ENCODE measurements around the gene ANKK1. TPM values are rescaled to one million over a fixed set of nuclear protein-coding genes. Genes with fewer than 3 reads are reported as not detected.

The ANKK1 gene
- total RNA-seq, 1 donor from 2014 or later, result not detected

GRCh38 chr11:113440816-113441215 is 53.2 kb downstream of the ANKK1 start:
- Mint-ChIP-seq H3K27me3 (peaks cover 16% of the 10 kb centered on the region), H3K4me1 (no peaks in the 10 kb centered on the region), H3K27ac (no peak overlapping the region), H3K4me3 (no peak overlapping the region), H3K36me3 (ENCODE audit: low read depth) (no peaks in the 10 kb centered on the region), H3K9me3 (no peaks in the 10 kb centered on the region)
- no peak for DNase-seq
- intact Hi-C loops (cut with micrococcal nuclease), result no loop called here

- Mint-ChIP-seq H3K4me3 (no peak overlapping the region), H3K36me3 (ENCODE audit: low read depth) (no peaks in the 10 kb centered on the region), H3K27me3 (peaks cover 18% of the 10 kb centered on the region), H3K27ac (no peak overlapping the region), H3K4me1 (peaks cover 4% of the 10 kb centered on the region), H3K9me3 (no peaks in the 10 kb centered on the region)
- DNase-seq, result no peak
- intact Hi-C loops (cut with micrococcal nuclease), result no loop called here
Observed at GRCh38 chr11:113444502-113445123, 57.0 kb downstream of the ANKK1 start.

- H3K9me3 Mint-ChIP-seq, result no peaks in the 10 kb centered on the region
- peaks cover 4% of the 10 kb centered on the region for H3K4me1 Mint-ChIP-seq
- DNase-seq, result no peak
- H3K27me3 Mint-ChIP-seq, result peaks cover 16% of the 10 kb centered on the region
- H3K4me3 Mint-ChIP-seq, result no peak overlapping the region
- H3K36me3 Mint-ChIP-seq (ENCODE audit: low read depth), result no peaks in the 10 kb centered on the region
- intact Hi-C loops (cut with micrococcal nuclease), result no loop called here
- no peak overlapping the region for H3K27ac Mint-ChIP-seq
Observed at GRCh38 chr11:113446112-113446511, 58.5 kb downstream of the ANKK1 start.

- Mint-ChIP-seq H3K27me3 (peaks cover 16% of the 10 kb centered on the region), H3K4me1 (peaks cover 4% of the 10 kb centered on the region), H3K4me3 (no peak overlapping the region), H3K27ac (no peak overlapping the region), H3K9me3 (no peaks in the 10 kb centered on the region), H3K36me3 (ENCODE audit: low read depth) (no peaks in the 10 kb centered on the region)
- no peak for DNase-seq
- intact Hi-C loops (cut with micrococcal nuclease), result no loop called here
Observed at GRCh38 chr11:113446938-113447337, 59.4 kb downstream of the ANKK1 start.

DNA sequence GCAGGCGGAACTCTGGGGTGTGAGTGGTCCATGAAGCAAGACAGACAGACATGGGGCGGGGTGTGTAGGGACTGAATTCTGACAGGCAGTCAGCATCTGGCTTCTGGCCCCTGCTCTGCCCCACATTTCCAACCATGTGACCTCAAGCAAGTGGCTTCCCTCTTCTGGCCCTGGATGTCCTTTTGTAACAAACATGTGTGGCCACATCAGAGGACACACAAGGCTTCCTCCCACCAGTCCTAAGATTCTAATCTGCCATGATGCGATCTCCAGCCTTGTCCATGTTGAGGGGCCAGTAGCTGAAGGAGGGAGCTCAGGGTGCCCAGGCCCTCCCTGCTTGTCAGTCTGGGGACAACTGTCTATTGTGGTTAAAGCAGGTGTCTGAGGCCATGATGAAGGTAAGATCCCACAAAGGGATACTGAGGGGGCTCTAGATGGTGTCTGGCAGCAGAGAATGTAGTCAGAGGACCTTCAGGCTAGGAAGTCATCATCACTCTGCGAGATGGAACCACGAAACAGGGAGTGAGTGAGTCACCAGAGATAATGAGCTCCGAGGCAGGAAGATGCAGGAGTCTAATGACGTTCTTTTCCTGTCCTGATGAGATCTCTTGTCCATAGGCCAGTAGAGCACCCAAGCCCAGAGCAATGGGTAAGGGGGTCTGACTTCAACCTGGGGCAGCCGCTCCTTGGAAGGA is 60.2 kb downstream of the ANKK1 start:
- Mint-ChIP-seq H3K27ac (no peak overlapping the region), H3K27me3 (peaks cover 9% of the 10 kb centered on the region), H3K9me3 (no peaks in the 10 kb centered on the region), H3K4me3 (no peak overlapping the region), H3K36me3 (ENCODE audit: low read depth) (no peaks in the 10 kb centered on the region), H3K4me1 (peaks cover 4% of the 10 kb centered on the region)
- intact Hi-C loops (cut with micrococcal nuclease), result no loop called here
- DNase-seq, result peak; percentile 57

- no peak for DNase-seq
- H3K4me1 Mint-ChIP-seq, result peaks cover 4% of the 10 kb centered on the region
- no peaks in the 10 kb centered on the region for H3K9me3 Mint-ChIP-seq
- no peak overlapping the region for H3K4me3 Mint-ChIP-seq
- H3K27me3 Mint-ChIP-seq, result peaks cover 6% of the 10 kb centered on the region
- intact Hi-C loops (cut with micrococcal nuclease), result no loop called here
- no peaks in the 10 kb centered on the region for H3K36me3 Mint-ChIP-seq (ENCODE audit: low read depth)
- H3K27ac Mint-ChIP-seq, result no peak overlapping the region
Observed at GRCh38 chr11:113448316-113448677, 60.7 kb downstream of the ANKK1 start.

DNA sequence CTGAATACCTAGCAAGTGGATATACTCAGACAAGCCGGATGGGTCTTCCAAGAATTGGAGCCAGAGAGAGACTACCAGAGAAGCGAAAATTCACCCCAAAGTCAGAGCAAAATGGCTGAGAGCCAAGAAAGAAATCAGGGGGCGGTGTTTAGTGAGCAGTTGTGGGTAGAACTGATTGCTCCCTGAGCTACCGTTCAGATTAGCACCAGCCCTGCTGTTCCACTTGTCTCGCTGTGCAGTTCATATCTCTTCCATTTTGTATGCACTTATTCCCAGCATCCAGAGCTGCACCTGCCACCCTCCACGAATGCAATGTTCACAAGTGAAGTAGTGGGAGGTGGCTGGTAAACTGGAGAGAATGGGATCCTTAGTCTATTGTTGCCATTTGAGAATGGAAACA is 62.2 kb downstream of the ANKK1 start:
- intact Hi-C loops (cut with micrococcal nuclease), result no loop called here
- Mint-ChIP-seq H3K27ac (no peak overlapping the region), H3K36me3 (ENCODE audit: low read depth) (no peaks in the 10 kb centered on the region), H3K9me3 (no peaks in the 10 kb centered on the region), H3K27me3 (peaks cover 3% of the 10 kb centered on the region), H3K4me3 (no peak overlapping the region), H3K4me1 (peaks cover 4% of the 10 kb centered on the region)
- DNase-seq, result no peak

Other genes with a start within 250 kb of the ANKK1 start
- gene TTC12, start 73.2 kb upstream of the ANKK1 start, total RNA-seq, result 5.3 and 9.2 TPM in 2 replicates
- gene DRD2, start 87.6 kb downstream of the ANKK1 start, total RNA-seq, result not detected in 2 replicates

Data from activated CD4-positive, alpha-beta T cell treated with anti-CD3 and anti-CD28 coated beads, Interleukin-2, amount 10 ng/mL, durations not matched to agents 24 days and 14 days (primary cell).